Measurements from ENCODE around the gene NID2. TPM values are rescaled to one million over a fixed set of nuclear protein-coding genes. Genes with fewer than 3 reads are reported as not detected.
A peak's percentile ranks its signal among the peaks of the same experiment; 100 is the strongest.

Gene NID2
- total and polyA plus RNA-seq, 5 donors from 2014 or later = 0.35 to 1.1 (median 0.62) TPM; not detected in 1

- Mint-ChIP-seq H3K27me3 (no peaks in the 10 kb centered on the region), H3K36me3 (no peaks in the 10 kb centered on the region), H3K4me3 (peak overlapping the region in 1 of 4 donors; percentile 22), H3K27ac (peak overlapping the region; percentile 16 to 65 (median 30)), H3K4me1 (peaks cover 0 to 45% (median 25%) of the 10 kb centered on the region in 4 donors), H3K9me3 (peaks cover 0 to 3% (median 2%) of the 10 kb centered on the region in 7 donors)
- Histone ChIP-seq H3K36me3 (ENCODE audit: control insufficient read depth, insufficient read depth, low read length) (no peaks in the 10 kb centered on the region), H3K4me1 (ENCODE audit: control insufficient read depth, insufficient read depth, low read length, poor library complexity, severe bottlenecking) (peaks cover 30% of the 10 kb centered on the region), H3K27ac (ENCODE audit: insufficient read depth, low read length, poor library complexity, severe bottlenecking) (no peak overlapping the region), H3K4me3 (ENCODE audit: low read depth, low read length) (no peak overlapping the region), H3K9me3 (ENCODE audit: control insufficient read depth in 2 of 2, low read length in 2 of 2) (no peaks in the 10 kb centered on the region), H3K27me3 (ENCODE audit: control insufficient read depth, insufficient read depth, low read length) (no peaks in the 10 kb centered on the region)
- ATAC-seq (ENCODE audit: low read depth in 2 of 2) = peak; percentile 45 to 48
- peak in 1 of 3 donors; percentile 73 for DNase-seq
These were observed 48.6 kb downstream of the NID2 start for GRCh38 chr14:52020161-52020714.

- no peak for DNase-seq
- Histone ChIP-seq H3K4me1 (ENCODE audit: control insufficient read depth, insufficient read depth, low read length, poor library complexity, severe bottlenecking) (peaks cover 30% of the 10 kb centered on the region), H3K4me3 (ENCODE audit: low read depth, low read length) (no peak overlapping the region), H3K27ac (ENCODE audit: insufficient read depth, low read length, poor library complexity, severe bottlenecking) (no peak overlapping the region), H3K36me3 (ENCODE audit: control insufficient read depth, insufficient read depth, low read length) (no peaks in the 10 kb centered on the region), H3K9me3 (ENCODE audit: control insufficient read depth in 2 of 2, low read length in 2 of 2) (no peaks in the 10 kb centered on the region), H3K27me3 (ENCODE audit: control insufficient read depth, insufficient read depth, low read length) (no peaks in the 10 kb centered on the region)
- no peak for ATAC-seq (ENCODE audit: low read depth in 2 of 2)
- Mint-ChIP-seq H3K36me3 (no peaks in the 10 kb centered on the region), H3K27ac (peak overlapping the region in 2 of 3 donors; percentile 71 to 80), H3K4me3 (no peak overlapping the region), H3K9me3 (peaks cover 0 to 3% (median 0%) of the 10 kb centered on the region in 7 donors), H3K4me1 (peaks cover 0 to 47% (median 23%) of the 10 kb centered on the region in 4 donors), H3K27me3 (peaks cover 9% of the 10 kb centered on the region)
These were observed 49.9 kb downstream of the NID2 start for GRCh38 chr14:52018970-52019369.

DNA sequence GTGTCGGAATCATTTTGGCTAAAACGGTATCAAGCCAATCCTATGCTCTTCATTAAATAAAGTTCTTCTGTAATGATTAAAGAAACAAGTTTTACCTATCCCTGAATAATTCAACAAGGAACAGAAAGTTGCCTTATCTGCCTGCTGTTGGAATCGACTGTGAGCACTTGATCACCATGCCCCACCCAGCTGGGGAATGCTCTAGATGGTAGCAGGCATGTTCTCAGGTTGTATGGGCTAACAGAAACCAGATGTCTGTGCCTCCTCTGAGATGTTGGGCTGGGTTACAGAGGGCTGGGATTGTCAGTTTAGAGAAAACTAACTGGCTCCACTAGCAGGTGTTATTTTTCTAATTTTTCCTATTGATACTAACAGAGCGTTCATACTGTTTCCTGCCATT is 50.6 kb downstream of the NID2 start:
- H3K27ac ChIP-seq (ENCODE audit: insufficient read depth, low read length, poor library complexity, severe bottlenecking) = no peak overlapping the region
- no peak overlapping the region for H3K4me3 Mint-ChIP-seq
- H3K4me1 ChIP-seq (ENCODE audit: control insufficient read depth, insufficient read depth, low read length, poor library complexity, severe bottlenecking) = peaks cover 30% of the 10 kb centered on the region
- no peak overlapping the region for H3K4me3 ChIP-seq (ENCODE audit: low read depth, low read length)
- H3K9me3 Mint-ChIP-seq = peaks cover 0 to 3% (median 0%) of the 10 kb centered on the region in 7 donors
- ATAC-seq (ENCODE audit: low read depth in 2 of 2) (no peak), DNase-seq (no peak)
- peak overlapping the region in 1 of 3 donors; percentile 80 for H3K27ac Mint-ChIP-seq
- peaks cover 9% of the 10 kb centered on the region for H3K27me3 Mint-ChIP-seq
- no peaks in the 10 kb centered on the region for H3K9me3 ChIP-seq (ENCODE audit: control insufficient read depth in 2 of 2, low read length in 2 of 2)
- no peaks in the 10 kb centered on the region for H3K36me3 ChIP-seq (ENCODE audit: control insufficient read depth, insufficient read depth, low read length)
- H3K36me3 Mint-ChIP-seq = no peaks in the 10 kb centered on the region
- no peaks in the 10 kb centered on the region for H3K27me3 ChIP-seq (ENCODE audit: control insufficient read depth, insufficient read depth, low read length)
- H3K4me1 Mint-ChIP-seq = peaks cover 0 to 47% (median 23%) of the 10 kb centered on the region in 4 donors

DNA sequence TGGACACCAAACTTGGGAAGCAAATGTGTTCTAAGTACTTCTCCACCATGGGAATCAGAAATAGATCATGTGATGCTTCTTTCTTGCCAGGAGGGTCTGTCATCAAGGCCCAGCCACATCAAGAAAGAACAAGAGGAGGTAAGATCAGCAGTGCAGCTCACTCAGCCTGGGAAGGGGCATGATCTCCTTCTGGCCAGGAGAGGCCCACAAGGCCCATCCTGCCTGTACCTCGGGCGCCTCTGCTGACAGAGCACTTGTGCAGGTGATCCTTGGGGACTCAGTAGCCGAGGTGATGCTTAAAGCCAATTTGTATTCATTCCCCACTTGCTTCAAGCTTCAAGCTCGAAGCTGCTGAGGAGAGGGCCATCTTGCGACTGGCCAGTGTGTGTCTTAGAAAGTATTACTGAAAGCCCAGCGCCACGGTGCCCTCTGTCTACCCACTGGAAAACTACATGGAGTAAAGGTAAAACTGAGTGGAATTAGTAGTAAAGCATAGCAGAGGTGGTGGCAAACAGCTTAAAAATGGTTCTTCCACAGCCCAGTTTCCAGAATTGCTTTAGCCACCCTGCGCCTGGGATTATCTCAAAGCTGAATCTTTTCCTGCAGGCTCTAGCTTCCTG is 53.3 kb downstream of the NID2 start:
- H3K4me1 Mint-ChIP-seq = peaks cover 0 to 22% (median 7%) of the 10 kb centered on the region in 4 donors
- ATAC-seq (ENCODE audit: low read depth in 2 of 2) (no peak), DNase-seq (peak in 1 of 3 donors; percentile 18)
- H3K36me3 ChIP-seq (ENCODE audit: control insufficient read depth, insufficient read depth, low read length) = peaks cover 13% of the 10 kb centered on the region
- H3K9me3 ChIP-seq (ENCODE audit: control insufficient read depth in 2 of 2, low read length in 2 of 2) = no peaks in the 10 kb centered on the region
- H3K27ac Mint-ChIP-seq = no peak overlapping the region
- no peak overlapping the region for H3K4me3 ChIP-seq (ENCODE audit: low read depth, low read length)
- H3K27me3 Mint-ChIP-seq = peaks cover 9% of the 10 kb centered on the region
- H3K27me3 ChIP-seq (ENCODE audit: control insufficient read depth, insufficient read depth, low read length) = no peaks in the 10 kb centered on the region
- peaks cover 13% of the 10 kb centered on the region for H3K36me3 Mint-ChIP-seq
- H3K9me3 Mint-ChIP-seq = no peaks in the 10 kb centered on the region
- H3K4me1 ChIP-seq (ENCODE audit: control insufficient read depth, insufficient read depth, low read length, poor library complexity, severe bottlenecking) = peaks cover 13% of the 10 kb centered on the region
- no peak overlapping the region for H3K27ac ChIP-seq (ENCODE audit: insufficient read depth, low read length, poor library complexity, severe bottlenecking)
- H3K4me3 Mint-ChIP-seq = no peak overlapping the region

GRCh38 chr14:52014601-52015267 is 54.1 kb downstream of the NID2 start:
- no peaks in the 10 kb centered on the region for H3K9me3 Mint-ChIP-seq
- peaks cover 9% of the 10 kb centered on the region for H3K27me3 Mint-ChIP-seq
- no peak overlapping the region for H3K27ac Mint-ChIP-seq
- Histone ChIP-seq H3K27me3 (ENCODE audit: control insufficient read depth, insufficient read depth, low read length) (no peaks in the 10 kb centered on the region), H3K4me3 (ENCODE audit: low read depth, low read length) (no peak overlapping the region), H3K9me3 (ENCODE audit: control insufficient read depth in 2 of 2, low read length in 2 of 2) (no peaks in the 10 kb centered on the region), H3K36me3 (ENCODE audit: control insufficient read depth, insufficient read depth, low read length) (peaks cover 18% of the 10 kb centered on the region), H3K27ac (ENCODE audit: insufficient read depth, low read length, poor library complexity, severe bottlenecking) (no peak overlapping the region), H3K4me1 (ENCODE audit: control insufficient read depth, insufficient read depth, low read length, poor library complexity, severe bottlenecking) (peaks cover 5% of the 10 kb centered on the region)
- peaks cover 15% of the 10 kb centered on the region for H3K36me3 Mint-ChIP-seq
- ATAC-seq (ENCODE audit: low read depth in 2 of 2) (no peak), DNase-seq (no peak)
- H3K4me3 Mint-ChIP-seq = no peak overlapping the region
- peaks cover 0 to 14% (median 2%) of the 10 kb centered on the region in 4 donors for H3K4me1 Mint-ChIP-seq

GRCh38 chr14:52013984-52014600 is 54.8 kb downstream of the NID2 start:
- H3K9me3 Mint-ChIP-seq = no peaks in the 10 kb centered on the region
- DNase-seq (no peak), ATAC-seq (ENCODE audit: low read depth in 2 of 2) (no peak)
- H3K4me1 Mint-ChIP-seq = peaks cover 0 to 11% (median 1%) of the 10 kb centered on the region in 4 donors
- H3K27me3 Mint-ChIP-seq = peaks cover 9% of the 10 kb centered on the region
- H3K36me3 Mint-ChIP-seq = peaks cover 18% of the 10 kb centered on the region
- H3K4me3 Mint-ChIP-seq = no peak overlapping the region
- H3K4me1 ChIP-seq (ENCODE audit: control insufficient read depth, insufficient read depth, low read length, poor library complexity, severe bottlenecking) = no peaks in the 10 kb centered on the region
- peaks cover 24% of the 10 kb centered on the region for H3K36me3 ChIP-seq (ENCODE audit: control insufficient read depth, insufficient read depth, low read length)
- no peak overlapping the region for H3K4me3 ChIP-seq (ENCODE audit: low read depth, low read length)
- no peaks in the 10 kb centered on the region for H3K27me3 ChIP-seq (ENCODE audit: control insufficient read depth, insufficient read depth, low read length)
- no peak overlapping the region for H3K27ac Mint-ChIP-seq
- no peaks in the 10 kb centered on the region for H3K9me3 ChIP-seq (ENCODE audit: control insufficient read depth in 2 of 2, low read length in 2 of 2)
- H3K27ac ChIP-seq (ENCODE audit: insufficient read depth, low read length, poor library complexity, severe bottlenecking) = no peak overlapping the region

DNA sequence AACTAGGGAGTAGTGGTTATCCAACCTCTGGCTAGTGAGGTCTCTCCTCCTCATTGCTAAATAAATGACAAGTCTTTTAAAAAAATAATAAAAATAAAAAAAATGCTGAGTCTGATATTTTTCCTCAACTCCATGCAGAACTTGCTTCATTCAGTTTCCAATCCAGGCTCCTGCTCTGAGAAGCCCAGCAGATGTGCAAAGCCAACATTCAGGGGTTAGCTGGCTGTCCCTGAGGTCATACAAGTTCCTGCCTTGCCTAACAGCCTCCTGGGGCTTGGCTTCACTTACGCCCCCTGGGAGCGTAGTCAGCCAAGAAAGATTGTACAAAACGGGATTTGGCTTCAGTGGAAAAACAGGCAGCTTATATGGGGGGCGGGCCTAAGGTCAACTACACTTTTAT is 56.2 kb downstream of the NID2 start:
- Histone ChIP-seq H3K4me3 (ENCODE audit: low read depth, low read length) (no peak overlapping the region), H3K27ac (ENCODE audit: insufficient read depth, low read length, poor library complexity, severe bottlenecking) (no peak overlapping the region), H3K4me1 (ENCODE audit: control insufficient read depth, insufficient read depth, low read length, poor library complexity, severe bottlenecking) (no peaks in the 10 kb centered on the region), H3K9me3 (ENCODE audit: control insufficient read depth in 2 of 2, low read length in 2 of 2) (no peaks in the 10 kb centered on the region), H3K27me3 (ENCODE audit: control insufficient read depth, insufficient read depth, low read length) (no peaks in the 10 kb centered on the region), H3K36me3 (ENCODE audit: control insufficient read depth, insufficient read depth, low read length) (peaks cover 37% of the 10 kb centered on the region)
- DNase-seq (no peak), ATAC-seq (ENCODE audit: low read depth in 2 of 2) (no peak)
- H3K27ac Mint-ChIP-seq = no peak overlapping the region
- no peak overlapping the region for H3K4me3 Mint-ChIP-seq
- H3K9me3 Mint-ChIP-seq = no peaks in the 10 kb centered on the region
- peaks cover 9% of the 10 kb centered on the region for H3K27me3 Mint-ChIP-seq
- H3K36me3 Mint-ChIP-seq = peaks cover 30% of the 10 kb centered on the region
- peaks cover 0 to 3% (median under 1%) of the 10 kb centered on the region in 4 donors for H3K4me1 Mint-ChIP-seq
